K562 (cell line): ENCODE results near the gene SLC1A1. TPM values are rescaled to one million over a fixed set of nuclear protein-coding genes. Genes with fewer than 3 reads are reported as not detected.

Source experiments
- ATAC-seq: fragments of 200-7000 bp; cut with Tn5 transposase; 3 replicates; pipeline ENCODE4 v1.9.1; 2020; ENCODE audit warnings: moderate library complexity
- BruUV-seq: library from RNA; stranded (reverse); fragments of 400-500 nt; replicated peaks from 2 replicates; lab custom pipeline; 2021; lab: Mats Ljungman, UMichigan
- CTCF ChIA-PET: fragments of 300-600 bp; formaldehyde crosslinking; extraction: SDS; loops from one replicate; lab custom pipeline; 2021; ENCODE audit warnings: low intra/inter-chr PET ratio; lab: Yijun Ruan, JAX
- POLR2A ChIA-PET: fragments of 300-600, 350-650 bp; sonication (Branson Sonifier 250); formaldehyde crosslinking; extraction: SDS; loops from one replicate; lab custom pipeline; 2021; ENCODE audit warnings: antibody characterized with exemption, inconsistent platforms; lab: Yijun Ruan, JAX
- DNase-seq, 4 experiments: peaks; one replicate each; pipeline versions ENCODE4 v3.0.0 to v3.0.0-alpha.2; 2011 to 2018; ENCODE audit warnings: low spot score in 3 of 4, mixed read lengths in 3 of 4; ENCODE audit errors: extremely low read depth in 1 of 4
- FAIRE-seq: peaks from 2 replicates; lab custom pipeline; 2011; peaks lifted over from hg19 to GRCh38; lab: Jason Lieb, UNC
- H2AFZ ChIP-seq: 2 replicates; pipeline ENCODE4 v1.6.0; 2011; ENCODE audit warnings: low read depth, low read length, control low read depth, inconsistent platforms
- H3K27ac ChIP-seq: fragments of 200-600 bp; 3 replicates; pipeline ENCODE4 v1.8.0; 2011; ENCODE audit warnings: low read depth, mild to moderate bottlenecking, control low read depth, inconsistent platforms, low read length, moderate library complexity, mixed read lengths; ENCODE audit errors: extremely low read depth
- H3K27me3 ChIP-seq, 2 experiments: fragments of 300-600 bp in 1 of 2; 2 replicates in 1 of 2; 3 replicates in 1 of 2; pipeline versions ENCODE4 v1.6.0 to v1.8.0; 2011; ENCODE audit warnings: inconsistent platforms in 2 of 2, low read length in 2 of 2, mild to moderate bottlenecking in 1 of 2, mixed read lengths in 1 of 2, moderate library complexity in 1 of 2; ENCODE audit not compliant: control insufficient read depth in 2 of 2, insufficient read depth in 2 of 2
- H3K36me3 ChIP-seq: fragments of 300-600 bp; 3 replicates; pipeline ENCODE4 v1.8.0; 2011; ENCODE audit warnings: mild to moderate bottlenecking, low read length, inconsistent platforms; ENCODE audit not compliant: control insufficient read depth, insufficient read depth
- H3K4me1 ChIP-seq, 2 experiments: fragments of 200-600 bp in 1 of 2; replicated peaks in 1 of 2; 2 replicates in 1 of 2; 3 replicates in 1 of 2; pipeline versions ENCODE4 v1.5.1 to v1.8.0; 2011; ENCODE audit warnings: inconsistent platforms in 2 of 2, low read length in 2 of 2, mild to moderate bottlenecking in 1 of 2, mixed read lengths in 1 of 2, moderate library complexity in 1 of 2; ENCODE audit not compliant: control insufficient read depth in 2 of 2, insufficient read depth in 2 of 2
- H3K4me2 ChIP-seq: 2 replicates; pipeline ENCODE4 v1.6.1; 2011; ENCODE audit warnings: low read length, control low read depth, inconsistent platforms, mixed read lengths; ENCODE audit not compliant: insufficient read depth
- H3K4me3 ChIP-seq: fragments of 200-600 bp; sonication (generic), shearing (Covaris generic); 2 replicates; pipeline ENCODE4 v1.5.1; 2016; ENCODE audit warnings: control low read depth, inconsistent platforms
- H3K79me2 ChIP-seq: fragments of 200-600 bp; 3 replicates; pipeline ENCODE4 v1.8.0; 2011; ENCODE audit warnings: low read length, inconsistent platforms; ENCODE audit not compliant: control insufficient read depth, insufficient read depth
- H3K9ac ChIP-seq, 2 experiments: 2 replicates each; pipeline versions ENCODE4 v1.6.0 to v1.6.1; 2011; ENCODE audit warnings: low read depth in 2 of 2, low read length in 2 of 2, control low read depth in 1 of 2, inconsistent platforms in 1 of 2, mild to moderate bottlenecking in 1 of 2, mixed read lengths in 1 of 2; ENCODE audit not compliant: insufficient read depth in 1 of 2
- H3K9me1 ChIP-seq: one replicate; pipeline ENCODE4 v1.6.0; 2011; ENCODE audit warnings: inconsistent platforms, mild to moderate bottlenecking, low read length, moderate library complexity; ENCODE audit not compliant: control insufficient read depth, insufficient read depth
- H3K9me3 ChIP-seq: replicated peaks from 2 replicates; pipeline ENCODE4 v1.5.1; 2011; ENCODE audit warnings: low read depth, low read length, inconsistent platforms; ENCODE audit not compliant: control insufficient read depth, insufficient read depth
- H4K20me1 ChIP-seq: replicated peaks from 2 replicates; pipeline ENCODE4 v1.6.1; 2011; ENCODE audit warnings: low read length, inconsistent platforms, mixed read lengths; ENCODE audit not compliant: control insufficient read depth, insufficient read depth
- BRF1 ChIP-seq: IDR thresholded peaks from 3 replicates; pipeline ENCODE4 v1.6.1; 2011; ENCODE audit warnings: borderline replicate concordance, mild to moderate bottlenecking; ENCODE audit not compliant: insufficient read length; ENCODE audit errors: extremely low read depth
- CHD4 ChIP-seq: fragments of 200-600 bp; sonication (generic); IDR thresholded peaks from 3 replicates; pipeline ENCODE4 v1.6.1; 2012; ENCODE audit warnings: low read depth, mild to moderate bottlenecking, mixed read lengths, low read length, inconsistent platforms; ENCODE audit not compliant: insufficient read depth, insufficient replicate concordance, poor library complexity, severe bottlenecking
- ELF1 ChIP-seq: fragments of 200-800 bp; sonication (Bioruptor generic); IDR thresholded peaks from 2 replicates; pipeline ENCODE4 v1.6.1; 2016; ENCODE audit warnings: missing genetic modification characterization, missing compliant biosample characterization
- FIP1L1 ChIP-seq: fragments of 200-400 bp; formaldehyde crosslinking; IDR thresholded peaks from 2 replicates; pipeline ENCODE4 v1.6.1; 2018; ENCODE audit warnings: mild to moderate bottlenecking, low read depth, low read length; ENCODE audit not compliant: poor library complexity, severe bottlenecking
- MBD2 ChIP-seq: sonication (generic); IDR thresholded peaks from 2 replicates; pipeline ENCODE4 v1.6.1; 2016; ENCODE audit warnings: low read depth, borderline replicate concordance
- POLR3G ChIP-seq: IDR thresholded peaks from 2 replicates; pipeline ENCODE4 v1.6.1; 2011; ENCODE audit not compliant: insufficient read length, insufficient replicate concordance; ENCODE audit errors: extremely low read depth
- YY1 ChIP-seq, 3 experiments: IDR thresholded peaks; 2 replicates each; pipeline ENCODE4 v1.6.1; 2011; ENCODE audit warnings: low read length in 2 of 3, mild to moderate bottlenecking in 2 of 3, moderate library complexity in 2 of 3, borderline replicate concordance in 1 of 3, control low read depth in 1 of 3, low read depth in 1 of 3; ENCODE audit not compliant: insufficient read depth in 3 of 3, insufficient replicate concordance in 2 of 3, control insufficient read depth in 1 of 3, insufficient read length in 1 of 3; ENCODE audit errors: extremely low read depth in 1 of 3
- ZNF780A ChIP-seq: fragments of 250-450 bp; sonication (Bioruptor Pico); IDR thresholded peaks from 2 replicates; pipeline ENCODE4 v1.5.0; 2021; ENCODE audit warnings: mild to moderate bottlenecking
- WGBS: fragments of 100-300 bp; shearing (Covaris generic); methylation state at CpG from one replicate; pipeline ENCODE4 v1.1.6; 2016; ENCODE audit warnings: low coverage, mixed read lengths; ENCODE audit not compliant: insufficient coverage; ENCODE audit errors: missing lambda C conversion rate; 5-methylcytosine and 5-hydroxymethylcytosine counted together
- in situ Hi-C: fragments of 300-500 bp; cut with MboI; formaldehyde crosslinking; loops from 4 replicates; pipeline ENCODE4 v1.15.0; 2018; ENCODE audit warnings: inconsistent platforms, mixed read lengths
- intact Hi-C: fragments of 100-400 bp; cut with micrococcal nuclease; formaldehyde crosslinking; loops from 2 replicates; pipeline ENCODE4 v1.14.2; 2022
- polyA plus RNA-seq, 8 experiments: library from polyadenylated mRNA; depleted of rRNA in 4 of 8; stranded (reverse) in 5 of 8; unstranded in 3 of 8; fragments of >200 nt; fragmentation: Nextera tagmentation in 2 of 8; fragmentation: Illumina TruSeq in 1 of 8; extraction: Ambion mirVana in 2 of 8; extraction: Trizol in 1 of 8; gene quantifications; 2 replicates each; pipeline versions ENCODE4 v1.2.1 to v1.2.3, GENCODE V29; 2011 to 2014; ENCODE audit warnings: inconsistent platforms in 1 of 8, missing spikeins in 1 of 8
- total RNA-seq, 7 experiments: library from RNA; depleted of rRNA in 6 of 7; stranded (reverse); fragments of >200 nt in 6 of 7; fragmentation: Illumina TruSeq in 2 of 7; extraction: Trizol in 2 of 7; gene quantifications; 2 replicates each; pipeline versions ENCODE4 v1.2.1 to v1.2.3, GENCODE V29; 2011 to 2021; ENCODE audit warnings: low replicate concordance in 1 of 7
- TF ChIP-seq, protein P1 (sequence below): fragments of 250-450 bp; sonication (Bioruptor Pico); IDR thresholded peaks from 2 replicates; pipeline ENCODE4 v1.5.0; 2021; ENCODE audit warnings: mild to moderate bottlenecking, moderate library complexity

SLC1A1 gene
- total and polyA plus RNA-seq, 9 of the 15 experiments (the other 6 are each of a cell fraction or from before 2014, with no cell fraction given) = 0.11 to 0.16 TPM; not detected in 7

DNA sequence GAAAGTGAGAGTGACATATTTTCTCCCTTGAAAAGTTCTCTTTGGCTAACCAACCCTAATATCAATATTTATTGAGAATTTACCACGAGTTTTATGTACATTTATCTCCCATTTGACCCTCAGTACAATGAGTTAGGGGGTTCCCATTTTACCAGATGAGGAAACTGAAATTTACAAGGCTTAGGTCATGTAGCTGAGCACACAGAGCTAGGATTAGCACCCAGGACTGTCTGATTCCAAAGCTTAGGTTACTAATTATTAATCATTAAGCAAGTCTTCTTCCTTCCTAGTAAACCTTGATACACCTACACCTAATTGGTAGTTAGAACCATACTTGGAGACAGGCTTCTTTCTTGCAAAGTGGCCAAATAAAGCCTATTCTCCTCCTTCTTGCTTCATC lies 12.2 kb downstream of the SLC1A1 start:
- Histone ChIP-seq H3K79me2 (no peaks in the 10 kb centered on the region), H3K9me3 (no peaks in the 10 kb centered on the region), H3K4me1 (no peaks in the 10 kb centered on the region), H3K27ac (no peak overlapping the region), H2AFZ (no peak overlapping the region), H3K9ac (no peak overlapping the region), H3K4me2 (no peak overlapping the region), H4K20me1 (no peaks in the 10 kb centered on the region), H3K36me3 (no peaks in the 10 kb centered on the region), H3K9me1 (no peaks in the 10 kb centered on the region), H3K27me3 (no peaks in the 10 kb centered on the region), H3K4me3 (no peak overlapping the region)
- no peak for FAIRE-seq
- BruUV-seq = no TSS peak
- ChIA-PET POLR2A (no interaction called here), CTCF (interaction anchor here (0.6 kb wide), 1 partner anchor 104 kb away, joined by 3 read pairs; no protein-coding TSS in a partner anchor)
- DNase-seq = no peak
- intact Hi-C loops = no loop called here
- no peak for TF ChIP-seq ELF1 (tag)
- no peak for TF ChIP-seq FIP1L1
- no peak for TF ChIP-seq ZNF780A (CRISPR knock-in tag)
- no peak for TF ChIP-seq POLR3G
- in situ Hi-C loops = no loop called here
- ATAC-seq = no peak
- 7% methylated on average over 1 of the region's 1 CpG for WGBS

DNA sequence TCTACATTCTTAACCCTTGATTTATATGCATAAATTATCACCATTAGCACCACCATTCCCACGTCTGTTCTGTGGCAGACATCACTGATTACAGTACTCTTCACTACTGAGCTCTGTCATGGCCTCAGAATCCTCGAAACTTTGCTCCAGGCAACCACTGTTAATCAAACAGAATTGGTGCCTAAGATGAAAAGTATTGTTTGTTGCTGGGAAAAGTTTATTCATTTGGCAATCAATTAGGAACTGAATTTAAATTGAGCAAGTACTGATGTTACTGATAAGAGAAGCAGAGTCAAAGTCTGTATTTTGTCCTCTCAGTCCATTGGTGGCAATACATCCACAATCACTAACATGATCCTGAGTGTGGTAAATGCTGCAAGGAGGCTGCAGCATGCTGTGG lies 12.8 kb downstream of the SLC1A1 start:
- H3K27me3 ChIP-seq = no peaks in the 10 kb centered on the region
- no peak for DNase-seq
- 21% methylated on average over 2 of the region's 2 CpGs for WGBS
- no peaks in the 10 kb centered on the region for H3K9me3 ChIP-seq
- intact Hi-C loops = no loop called here
- no TSS peak for BruUV-seq
- no peaks in the 10 kb centered on the region for H3K79me2 ChIP-seq
- H2AFZ ChIP-seq = no peak overlapping the region
- no peak overlapping the region for H3K27ac ChIP-seq
- no peaks in the 10 kb centered on the region for H3K36me3 ChIP-seq
- no peak overlapping the region for H3K9ac ChIP-seq
- H3K4me1 ChIP-seq = no peaks in the 10 kb centered on the region
- H4K20me1 ChIP-seq = no peaks in the 10 kb centered on the region
- ATAC-seq = no peak
- CTCF ChIA-PET = no interaction called here
- no peak for FAIRE-seq
- no peak overlapping the region for H3K4me2 ChIP-seq
- no peak overlapping the region for H3K4me3 ChIP-seq
- in situ Hi-C loops = no loop called here
- no peaks in the 10 kb centered on the region for H3K9me1 ChIP-seq
- POLR2A ChIA-PET = no interaction called here
- TF ChIP-seq MBD2 (no peak), CHD4 (no peak), BRF1 (no peak), YY1 (IDR thresholded peaks at IDR 0.05; ENCODE audit: borderline replicate concordance in 1 of 3, control insufficient read depth in 1 of 3, extremely low read depth in 1 of 3, insufficient read depth in 3 of 3, insufficient read length in 1 of 3, insufficient replicate concordance in 2 of 3, low read depth in 1 of 3, low read length in 2 of 3) (no peak)
- TF ChIP-seq, protein P1, sequence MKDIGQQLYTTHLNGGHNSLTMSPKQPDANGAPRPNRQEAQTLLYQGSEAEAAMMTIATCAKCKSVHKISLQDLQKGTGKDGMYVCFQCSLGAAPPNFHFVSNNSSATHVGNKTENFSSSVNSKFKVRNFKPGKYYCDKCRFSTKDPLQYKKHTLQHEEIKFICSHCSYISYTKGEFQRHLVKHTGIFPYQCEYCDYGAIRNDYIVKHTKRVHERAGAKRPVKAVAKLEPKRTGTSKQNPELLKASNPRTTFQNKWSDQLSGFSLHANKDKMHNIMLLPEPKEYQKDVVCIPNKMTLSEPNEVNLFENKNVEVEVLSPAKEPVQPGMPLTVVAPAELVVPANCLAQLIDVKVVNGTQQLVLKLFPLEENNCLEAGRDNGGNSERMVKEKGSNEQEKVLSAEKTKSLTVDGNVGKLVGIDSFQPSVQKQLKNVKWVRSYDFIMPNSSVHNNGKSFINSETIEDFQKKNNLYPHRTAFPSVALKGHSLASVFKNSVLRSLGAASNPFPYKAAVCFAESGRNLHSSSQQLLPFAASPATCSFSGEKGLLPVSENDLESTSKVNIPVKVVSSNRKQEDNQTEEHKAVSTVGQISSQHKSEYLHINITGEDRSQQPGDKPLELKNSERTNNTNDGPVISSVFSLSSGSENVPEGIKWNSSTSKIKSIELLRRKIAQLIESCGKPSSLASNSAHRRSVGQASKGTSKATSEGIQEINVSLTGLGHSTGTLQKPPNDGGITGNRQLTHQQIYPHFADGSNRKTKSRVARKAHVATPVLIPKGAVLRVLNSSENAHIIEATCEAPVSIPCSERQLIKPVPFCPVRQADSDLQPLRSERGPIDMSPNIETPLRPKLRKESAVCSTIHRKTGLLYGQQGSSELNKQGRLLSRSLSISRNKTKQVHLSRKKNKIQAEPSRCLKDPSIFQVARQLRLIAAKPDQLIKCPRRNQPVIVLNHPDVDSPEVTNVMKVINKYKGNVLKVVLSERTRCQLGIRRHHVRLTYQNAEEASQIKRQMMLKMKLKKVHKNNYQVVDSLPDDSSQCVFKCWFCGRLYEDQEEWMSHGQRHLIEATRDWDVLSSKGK (CRISPR knock-in tag) = no peak
